Suprapubic skin (tissue), 4 donors: ENCODE measurements around the gene TREH. TPM values are rescaled to one million over a fixed set of nuclear protein-coding genes. Genes with fewer than 3 reads are reported as not detected.

ENCODE experiments used
- DNase-seq, 2 donors: peaks; one replicate each; pipeline ENCODE4 v3.0.0-alpha.2; 2019; ENCODE audit warnings: low spot score in 2 of 2
- H3K27ac ChIP-seq: fragments of 200-600 bp; sonication (generic); one replicate; pipeline ENCODE4 v1.5.1; 2019
- H3K27me3 ChIP-seq: fragments of 200-600 bp; sonication (generic); one replicate; pipeline ENCODE4 v1.5.1; 2019
- H3K36me3 ChIP-seq: fragments of 200-600 bp; sonication (generic); one replicate; pipeline ENCODE4 v1.5.1; 2019
- H3K4me1 ChIP-seq: fragments of 200-600 bp; sonication (generic); one replicate; pipeline ENCODE4 v1.5.1; 2019
- H3K4me3 ChIP-seq: fragments of 200-600 bp; sonication (generic); one replicate; pipeline ENCODE4 v1.5.1; 2019; ENCODE audit warnings: mild to moderate bottlenecking
- H3K9me3 ChIP-seq: fragments of 200-600 bp; sonication (generic); one replicate; pipeline ENCODE4 v1.5.1; 2019
- CTCF ChIP-seq, 2 donors: fragments of 200-600 bp in 1 of 2; fragments of 450-650 bp in 1 of 2; sonication (generic) in 1 of 2; IDR thresholded peaks; one replicate each; pipeline ENCODE4 v1.5.1; 2016 to 2019; ENCODE audit warnings: antibody characterized with exemption in 2 of 2, mild to moderate bottlenecking in 1 of 2, moderate library complexity in 1 of 2
- EP300 ChIP-seq: sonication (generic); formaldehyde crosslinking; IDR thresholded peaks from one replicate; pipeline ENCODE4 v1.6.1; 2017; ENCODE audit warnings: antibody characterized with exemption
- POLR2A ChIP-seq, 2 donors: fragments of 450-650 bp; IDR thresholded peaks; one replicate each; pipeline ENCODE4 v1.6.1; 2017; ENCODE audit warnings: antibody characterized with exemption in 2 of 2, mild to moderate bottlenecking in 2 of 2, moderate library complexity in 2 of 2
- POLR2AphosphoS5 ChIP-seq, 3 donors: sonication (generic); formaldehyde crosslinking; IDR thresholded peaks; one replicate each; pipeline ENCODE4 v1.6.1; 2017; ENCODE audit warnings: antibody characterized with exemption in 3 of 3
- WGBS: methylation state at CpG from one replicate; pipeline ENCODE4 v1.1.5; 2018; 5-methylcytosine and 5-hydroxymethylcytosine counted together
- total RNA-seq, 4 donors: library from RNA; depleted of rRNA; stranded (reverse); fragments of >200 nt; gene quantifications; one replicate each; pipeline ENCODE4 v1.1.0, GENCODE V29; 2016

The TREH gene
- total RNA-seq, 4 donors from 2014 or later, result not detected

- no peaks in the 10 kb centered on the region for H3K9me3 ChIP-seq
- H3K4me1 ChIP-seq, result peaks cover 80% of the 10 kb centered on the region
- WGBS, result 36% methylated on average over 8 of the region's 9 CpGs
- DNase-seq, result peak in 1 of 2 donors; percentile 72
- TF ChIP-seq POLR2AphosphoS5 (IDR thresholded peaks at IDR 0.05), result peak in 1 of 3 donors; percentile 12
- TF ChIP-seq POLR2A (IDR thresholded peaks at IDR 0.05), result no peak
- H3K4me3 ChIP-seq, result peak overlapping the region; percentile 57
- no peaks in the 10 kb centered on the region for H3K27me3 ChIP-seq
- peak overlapping the region; percentile 84 for H3K27ac ChIP-seq
- peaks cover 21% of the 10 kb centered on the region for H3K36me3 ChIP-seq
Observed at GRCh38 chr11:118622376-118623268, 56.8 kb downstream of the TREH start.

- WGBS, result 49% methylated on average over 3 of the region's 4 CpGs
- H3K4me3 ChIP-seq, result peak overlapping the region; percentile 57
- TF ChIP-seq POLR2AphosphoS5 (IDR thresholded peaks at IDR 0.05) (no peak), EP300 (no peak)
- H3K27me3 ChIP-seq, result no peaks in the 10 kb centered on the region
- peaks cover 84% of the 10 kb centered on the region for H3K4me1 ChIP-seq
- H3K9me3 ChIP-seq, result no peaks in the 10 kb centered on the region
- H3K27ac ChIP-seq, result peak overlapping the region; percentile 84
- peaks cover 14% of the 10 kb centered on the region for H3K36me3 ChIP-seq
- DNase-seq, result no peak
Observed at GRCh38 chr11:118621784-118622375, 57.6 kb downstream of the TREH start.

GRCh38 chr11:118621071-118621783 is 58.2 kb downstream of the TREH start:
- H3K36me3 ChIP-seq, result peaks cover 11% of the 10 kb centered on the region
- peaks cover 87% of the 10 kb centered on the region for H3K4me1 ChIP-seq
- no peaks in the 10 kb centered on the region for H3K9me3 ChIP-seq
- H3K27ac ChIP-seq, result peak overlapping the region; percentile 84
- peak; percentile 91 to 92 for DNase-seq
- H3K4me3 ChIP-seq, result peak overlapping the region; percentile 57
- H3K27me3 ChIP-seq, result no peaks in the 10 kb centered on the region
- WGBS, result 3% methylated on average over 34 of the region's 38 CpGs
- TF ChIP-seq POLR2A (IDR thresholded peaks at IDR 0.05), result no peak
- TF ChIP-seq POLR2AphosphoS5 (IDR thresholded peaks at IDR 0.05), result no peak
- no peak for TF ChIP-seq CTCF (IDR thresholded peaks at IDR 0.05)
- no peak for TF ChIP-seq EP300

GRCh38 chr11:118620529-118621070 is 58.9 kb downstream of the TREH start:
- peak overlapping the region; percentile 84 for H3K27ac ChIP-seq
- H3K9me3 ChIP-seq, result no peaks in the 10 kb centered on the region
- peaks cover 81% of the 10 kb centered on the region for H3K4me1 ChIP-seq
- no peaks in the 10 kb centered on the region for H3K27me3 ChIP-seq
- peaks cover 12% of the 10 kb centered on the region for H3K36me3 ChIP-seq
- no peak for DNase-seq
- no peak for TF ChIP-seq CTCF (IDR thresholded peaks at IDR 0.05)
- TF ChIP-seq POLR2A (IDR thresholded peaks at IDR 0.05), result no peak
- TF ChIP-seq POLR2AphosphoS5 (IDR thresholded peaks at IDR 0.05), result no peak
- no peak for TF ChIP-seq EP300
- peak overlapping the region; percentile 57 for H3K4me3 ChIP-seq
- WGBS, result 61% methylated on average over 7 of the region's 7 CpGs

GRCh38 chr11:118619444-118620197 is 59.8 kb downstream of the TREH start:
- Histone ChIP-seq H3K4me3 (no peak overlapping the region), H3K27ac (peak overlapping the region; percentile 84), H3K4me1 (peaks cover 72% of the 10 kb centered on the region), H3K9me3 (no peaks in the 10 kb centered on the region), H3K36me3 (peaks cover 15% of the 10 kb centered on the region), H3K27me3 (no peaks in the 10 kb centered on the region)
- 22% methylated on average over 6 of the region's 6 CpGs for WGBS
- TF ChIP-seq POLR2AphosphoS5 (IDR thresholded peaks at IDR 0.05), result no peak
- no peak for TF ChIP-seq EP300
- TF ChIP-seq POLR2A (IDR thresholded peaks at IDR 0.05), result no peak
- no peak for TF ChIP-seq CTCF (IDR thresholded peaks at IDR 0.05)
- no peak for DNase-seq
